SK-N-SH treated with all-trans-retinoic acid at 6 μM for 48 hours (cell line): ENCODE data around the gene CFAP100.

ENCODE experiments used
- CSDC2 ChIP-seq: fragments of 250-450 bp; sonication (Bioruptor Pico); IDR thresholded peaks from 2 replicates; pipeline ENCODE4 v1.5.0; 2020; ENCODE audit warnings: mild to moderate bottlenecking, moderate library complexity
- PPARA ChIP-seq: fragments of 250-450 bp; sonication (Bioruptor Pico); IDR thresholded peaks from 2 replicates; pipeline ENCODE4 v1.5.0; 2020; ENCODE audit warnings: mild to moderate bottlenecking, borderline replicate concordance
- RARB ChIP-seq: fragments of 250-450 bp; sonication (Bioruptor Pico); IDR thresholded peaks from 2 replicates; pipeline ENCODE4 v1.8.0; 2021; ENCODE audit warnings: mild to moderate bottlenecking, moderate library complexity
- ZC3H10 ChIP-seq: fragments of 250-450 bp; sonication (Bioruptor Pico); IDR thresholded peaks from 2 replicates; pipeline ENCODE4 v1.5.1; 2021; ENCODE audit warnings: mild to moderate bottlenecking, moderate library complexity
- ZFP30 ChIP-seq: fragments of 450-650 bp; formaldehyde crosslinking; IDR thresholded peaks from 2 replicates; pipeline ENCODE4 v1.5.0; 2022; ENCODE audit warnings: mild to moderate bottlenecking, moderate library complexity
- TF ChIP-seq, protein P1 (sequence below): fragments of 250-450 bp; sonication (Bioruptor Pico); IDR thresholded peaks from 2 replicates; pipeline ENCODE4 v1.8.0; 2021; ENCODE audit warnings: low read depth, mild to moderate bottlenecking, moderate library complexity, borderline replicate concordance
- TF ChIP-seq, protein P2 (sequence below): fragments of 250-450 bp; sonication (Bioruptor Pico); IDR thresholded peaks from 2 replicates; pipeline ENCODE4 v1.8.0; 2020; ENCODE audit warnings: mild to moderate bottlenecking, moderate library complexity, borderline replicate concordance

DNA sequence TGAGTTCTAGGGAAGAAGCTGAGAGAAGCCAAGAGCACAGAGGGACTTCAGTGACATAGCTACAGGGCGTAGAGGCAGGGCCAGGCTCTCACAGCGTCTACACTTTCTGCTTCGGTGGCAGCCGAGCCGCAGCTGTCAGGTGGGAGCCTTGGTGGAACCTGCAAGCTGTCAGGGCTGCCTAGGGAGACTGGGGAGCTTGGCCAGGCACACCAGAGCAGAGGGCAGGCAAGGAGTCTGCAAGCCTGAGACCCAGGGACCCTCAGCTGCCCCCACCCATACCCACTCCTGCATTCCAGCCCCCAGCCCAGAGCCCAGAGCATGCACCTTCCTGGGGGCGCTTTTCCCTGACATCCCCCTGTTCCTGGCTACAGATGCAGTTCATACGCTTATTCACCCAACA, 24.1 kb upstream of the CFAP100 start:
- TF ChIP-seq, protein P1, sequence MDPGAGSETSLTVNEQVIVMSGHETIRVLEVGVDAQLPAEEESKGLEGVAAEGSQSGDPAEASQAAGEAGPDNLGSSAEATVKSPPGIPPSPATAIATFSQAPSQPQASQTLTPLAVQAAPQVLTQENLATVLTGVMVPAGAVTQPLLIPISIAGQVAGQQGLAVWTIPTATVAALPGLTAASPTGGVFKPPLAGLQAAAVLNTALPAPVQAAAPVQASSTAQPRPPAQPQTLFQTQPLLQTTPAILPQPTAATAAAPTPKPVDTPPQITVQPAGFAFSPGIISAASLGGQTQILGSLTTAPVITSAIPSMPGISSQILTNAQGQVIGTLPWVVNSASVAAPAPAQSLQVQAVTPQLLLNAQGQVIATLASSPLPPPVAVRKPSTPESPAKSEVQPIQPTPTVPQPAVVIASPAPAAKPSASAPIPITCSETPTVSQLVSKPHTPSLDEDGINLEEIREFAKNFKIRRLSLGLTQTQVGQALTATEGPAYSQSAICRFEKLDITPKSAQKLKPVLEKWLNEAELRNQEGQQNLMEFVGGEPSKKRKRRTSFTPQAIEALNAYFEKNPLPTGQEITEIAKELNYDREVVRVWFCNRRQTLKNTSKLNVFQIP (CRISPR knock-in tag), result no peak
- no peak for TF ChIP-seq RARB (CRISPR knock-in tag)
- no peak for TF ChIP-seq CSDC2
- TF ChIP-seq ZFP30 (CRISPR knock-in tag), result no peak
- TF ChIP-seq ZC3H10 (CRISPR knock-in tag), result no peak
- TF ChIP-seq, protein P2, sequence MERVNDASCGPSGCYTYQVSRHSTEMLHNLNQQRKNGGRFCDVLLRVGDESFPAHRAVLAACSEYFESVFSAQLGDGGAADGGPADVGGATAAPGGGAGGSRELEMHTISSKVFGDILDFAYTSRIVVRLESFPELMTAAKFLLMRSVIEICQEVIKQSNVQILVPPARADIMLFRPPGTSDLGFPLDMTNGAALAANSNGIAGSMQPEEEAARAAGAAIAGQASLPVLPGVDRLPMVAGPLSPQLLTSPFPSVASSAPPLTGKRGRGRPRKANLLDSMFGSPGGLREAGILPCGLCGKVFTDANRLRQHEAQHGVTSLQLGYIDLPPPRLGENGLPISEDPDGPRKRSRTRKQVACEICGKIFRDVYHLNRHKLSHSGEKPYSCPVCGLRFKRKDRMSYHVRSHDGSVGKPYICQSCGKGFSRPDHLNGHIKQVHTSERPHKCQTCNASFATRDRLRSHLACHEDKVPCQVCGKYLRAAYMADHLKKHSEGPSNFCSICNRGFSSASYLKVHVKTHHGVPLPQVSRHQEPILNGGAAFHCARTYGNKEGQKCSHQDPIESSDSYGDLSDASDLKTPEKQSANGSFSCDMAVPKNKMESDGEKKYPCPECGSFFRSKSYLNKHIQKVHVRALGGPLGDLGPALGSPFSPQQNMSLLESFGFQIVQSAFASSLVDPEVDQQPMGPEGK (CRISPR knock-in tag), result no peak
- no peak for TF ChIP-seq PPARA (CRISPR knock-in tag)
